Stimulated activated CD8-positive, alpha-beta memory T cell treated with anti-CD3 and anti-CD28 coated beads, Interleukin-15, amount 100 ng/mL, for 1 hour (primary cell): Measurements from ENCODE around the gene SACS.
"Not testable (repeated sequence)": the region's sequence is repeated elsewhere in the genome, so short reads cannot be mapped to it uniquely, and the experiment has no call there.

Source experiments
- DNase-seq: peaks from one replicate; pipeline ENCODE4 v3.0.0-alpha.2; 2020; ENCODE audit warnings: low read depth

The SACS gene

GRCh38 chr13:23456437-23457210 lies 23.1 kb upstream of the SACS start:
- DNase-seq: no peak

GRCh38 chr13:23455401-23456185 lies 22.1 kb upstream of the SACS start:
- no peak for DNase-seq

GRCh38 chr13:23453132-23453531 lies 19.6 kb upstream of the SACS start:
- no peak for DNase-seq

- no peak for DNase-seq
Observed at GRCh38 chr13:23450340-23451046, 17.0 kb upstream of the SACS start.

GRCh38 chr13:23449398-23450162 lies 16.1 kb upstream of the SACS start:
- DNase-seq: no peak

- no peak for DNase-seq
Observed at GRCh38 chr13:23447927-23448326, 14.4 kb upstream of the SACS start.

- no peak for DNase-seq
Observed at GRCh38 chr13:23445794-23446193, 12.3 kb upstream of the SACS start.

GRCh38 chr13:23443878-23444277 lies 10.4 kb upstream of the SACS start:
- no peak for DNase-seq

GRCh38 chr13:23443110-23443509 lies 9.6 kb upstream of the SACS start:
- DNase-seq: no peak

- no peak for DNase-seq
Observed at GRCh38 chr13:23440821-23441618, 7.5 kb upstream of the SACS start.

- not testable (repeated sequence) for DNase-seq
Observed at GRCh38 chr13:23440324-23440723, 6.8 kb upstream of the SACS start.

GRCh38 chr13:23437916-23438315 lies 4.4 kb upstream of the SACS start:
- no peak for DNase-seq

- DNase-seq: no peak
Observed at GRCh38 chr13:23436680-23437079, 3.2 kb upstream of the SACS start.

GRCh38 chr13:23434491-23434890 lies 989 bp upstream of the SACS start:
- no peak for DNase-seq

GRCh38 chr13:23432626-23433025 lies 876 bp downstream of the SACS start:
- no peak for DNase-seq

GRCh38 chr13:23430664-23431063 lies 2.8 kb downstream of the SACS start:
- no peak for DNase-seq

GRCh38 chr13:23427881-23428528 lies 5.5 kb downstream of the SACS start:
- DNase-seq: no peak

- no peak for DNase-seq
Observed at GRCh38 chr13:23427342-23427843, 6.1 kb downstream of the SACS start.

GRCh38 chr13:23421596-23421995 lies 11.9 kb downstream of the SACS start:
- no peak for DNase-seq
